Measurements from ENCODE around the gene CCDC187. TPM values are rescaled to one million over a fixed set of nuclear protein-coding genes. Genes with fewer than 3 reads are reported as not detected.
"Not testable (repeated sequence)": the region's sequence is repeated elsewhere in the genome, so short reads cannot be mapped to it uniquely, and the experiment has no call there.

The CCDC187 gene
- total RNA-seq, 1 donor from 2014 or later = 0.47 TPM

GRCh38 chr9:136323371-136323789 lies 19.5 kb upstream of the CCDC187 start:
- peaks cover 11% of the 10 kb centered on the region for H3K9me3 Mint-ChIP-seq
- H3K36me3 Mint-ChIP-seq = no peaks in the 10 kb centered on the region

GRCh38 chr9:136322756-136323330 lies 18.9 kb upstream of the CCDC187 start:
- Mint-ChIP-seq H3K4me1 (peaks cover 16% of the 10 kb centered on the region), H3K4me3 (no peak overlapping the region), H3K9me3 (peaks cover 11% of the 10 kb centered on the region), H3K36me3 (no peaks in the 10 kb centered on the region), H3K27ac (no peak overlapping the region), H3K27me3 (ENCODE audit: low read depth) (no peaks in the 10 kb centered on the region)
- TF ChIP-seq CTCF (IDR thresholded peaks at IDR 0.05; ENCODE audit: unreplicated experiment) = no peak
- DNase-seq (ENCODE audit: low spot score in 2 of 2, unreplicated experiment in 2 of 2) = no peak

More at GRCh38 chr9:136323371-136323789, 19.5 kb upstream of the CCDC187 start:
- no peak for TF ChIP-seq CTCF (IDR thresholded peaks at IDR 0.05; ENCODE audit: unreplicated experiment)
- Mint-ChIP-seq H3K27me3 (ENCODE audit: low read depth) (no peaks in the 10 kb centered on the region), H3K4me1 (peaks cover 16% of the 10 kb centered on the region), H3K27ac (no peak overlapping the region), H3K4me3 (no peak overlapping the region)
- DNase-seq (ENCODE audit: low spot score in 2 of 2, unreplicated experiment in 2 of 2) = no peak

GRCh38 chr9:136321561-136321960 lies 17.7 kb upstream of the CCDC187 start:
- no peak overlapping the region for H3K4me3 Mint-ChIP-seq
- H3K27ac Mint-ChIP-seq = no peak overlapping the region
- no peak for TF ChIP-seq CTCF (IDR thresholded peaks at IDR 0.05; ENCODE audit: unreplicated experiment)
- peaks cover 11% of the 10 kb centered on the region for H3K9me3 Mint-ChIP-seq
- H3K4me1 Mint-ChIP-seq = peaks cover 13% of the 10 kb centered on the region
- H3K27me3 Mint-ChIP-seq (ENCODE audit: low read depth) = no peaks in the 10 kb centered on the region
- DNase-seq (ENCODE audit: low spot score in 2 of 2, unreplicated experiment in 2 of 2) = no peak
- H3K36me3 Mint-ChIP-seq = no peaks in the 10 kb centered on the region

- H3K27ac Mint-ChIP-seq; DNase-seq (ENCODE audit: low spot score in 2 of 2, unreplicated experiment in 2 of 2); H3K4me3 Mint-ChIP-seq; H3K36me3 Mint-ChIP-seq; H3K4me1 Mint-ChIP-seq; H3K27me3 Mint-ChIP-seq (ENCODE audit: low read depth): not testable (repeated sequence)
- H3K9me3 Mint-ChIP-seq = peaks cover 11% of the 10 kb centered on the region
Observed at GRCh38 chr9:136320972-136321371, 17.1 kb upstream of the CCDC187 start.

- H3K4me1 Mint-ChIP-seq; H3K36me3 Mint-ChIP-seq; DNase-seq (ENCODE audit: low spot score in 2 of 2, unreplicated experiment in 2 of 2); H3K27me3 Mint-ChIP-seq (ENCODE audit: low read depth); H3K27ac Mint-ChIP-seq; H3K4me3 Mint-ChIP-seq: not testable (repeated sequence)
- peaks cover 18% of the 10 kb centered on the region for H3K9me3 Mint-ChIP-seq
Observed at GRCh38 chr9:136319955-136320354, 16.1 kb upstream of the CCDC187 start.

GRCh38 chr9:136319244-136319643 lies 15.3 kb upstream of the CCDC187 start:
- not testable (repeated sequence) for H3K36me3 Mint-ChIP-seq; H3K27ac Mint-ChIP-seq; H3K27me3 Mint-ChIP-seq (ENCODE audit: low read depth); H3K4me3 Mint-ChIP-seq; H3K4me1 Mint-ChIP-seq; DNase-seq (ENCODE audit: low spot score in 2 of 2, unreplicated experiment in 2 of 2)
- H3K9me3 Mint-ChIP-seq = peaks cover 25% of the 10 kb centered on the region

- no peak overlapping the region for H3K27ac Mint-ChIP-seq
- H3K9me3 Mint-ChIP-seq = peaks cover 25% of the 10 kb centered on the region
- peaks cover 3% of the 10 kb centered on the region for H3K4me1 Mint-ChIP-seq
- H3K36me3 Mint-ChIP-seq = no peaks in the 10 kb centered on the region
- TF ChIP-seq CTCF (IDR thresholded peaks at IDR 0.05; ENCODE audit: unreplicated experiment) = no peak
- DNase-seq (ENCODE audit: low spot score in 2 of 2, unreplicated experiment in 2 of 2) = no peak
- H3K4me3 Mint-ChIP-seq = no peak overlapping the region
- H3K27me3 Mint-ChIP-seq (ENCODE audit: low read depth) = no peaks in the 10 kb centered on the region
Observed at GRCh38 chr9:136318776-136319241, 14.9 kb upstream of the CCDC187 start.

All from mesothelial cell of epicardium (in vitro differentiated cells).